Activated CD8-positive, alpha-beta T cell treated with anti-CD3 and anti-CD28 coated beads for 36 hours (primary cell): ENCODE measurements around the gene MYO18A. TPM values are rescaled to one million over a fixed set of nuclear protein-coding genes. Genes with fewer than 3 reads are reported as not detected.

Experiments used
- ATAC-seq: fragments of 200-7000 bp; cut with Tn5 transposase; one replicate; pipeline ENCODE4 v1.10.0; 2021; ENCODE audit warnings: mild to moderate bottlenecking, moderate library complexity
- CTCF ChIA-PET: fragments of 350-600 bp; sonication (Branson Sonifier 250); formaldehyde crosslinking; loops from one replicate; lab custom pipeline; 2021; ENCODE audit warnings: antibody characterized with exemption; lab: Charles Lee
- POLR2A ChIA-PET: fragments of 350-600 bp; sonication (Branson Sonifier 250); formaldehyde crosslinking; loops from one replicate; lab custom pipeline; 2021; ENCODE audit warnings: antibody characterized with exemption; lab: Charles Lee
- DNase-seq: peaks from one replicate; pipeline ENCODE4 v3.0.0-alpha.2; 2020
- H3K27ac Mint-ChIP-seq: one replicate; pipeline ENCODE4 v1.8.0; 2021; ENCODE audit warnings: mild to moderate bottlenecking, mixed read lengths
- H3K27me3 Mint-ChIP-seq: one replicate; pipeline ENCODE4 v1.8.0; 2021; ENCODE audit warnings: mixed read lengths
- H3K36me3 Mint-ChIP-seq: one replicate; pipeline ENCODE4 v1.8.0; 2021; ENCODE audit warnings: low read depth, mixed read lengths
- H3K4me1 Mint-ChIP-seq: one replicate; pipeline ENCODE4 v1.8.0; 2021; ENCODE audit warnings: low read depth, mixed read lengths
- H3K4me3 Mint-ChIP-seq: one replicate; pipeline ENCODE4 v1.8.0; 2021; ENCODE audit warnings: mild to moderate bottlenecking, moderate library complexity, mixed read lengths
- H3K9me3 Mint-ChIP-seq: one replicate; pipeline ENCODE4 v1.8.0; 2021; ENCODE audit warnings: mixed read lengths
- CTCF ChIP-seq: fragments of 200-600 bp; IDR thresholded peaks from one replicate; pipeline ENCODE4 v1.8.0; 2022; ENCODE audit warnings: antibody characterized with exemption, mild to moderate bottlenecking
- intact Hi-C: fragments of 100-400 bp; cut with micrococcal nuclease; formaldehyde crosslinking; loops from one replicate; pipeline ENCODE4 v1.10.0; 2022
- total RNA-seq, 2 experiments: library from RNA; stranded (reverse); gene quantifications; one replicate each; pipeline ENCODE4 v1.2.3, GENCODE V29; 2021

MYO18A gene
- total RNA-seq, 2 experiments from 2014 or later = 27.5 to 29.4 TPM

GRCh38 chr17:29066047-29066446, 114.2 kb downstream of the MYO18A start:
- ATAC-seq (no peak), DNase-seq (no peak)
- no peak overlapping the region for H3K27ac Mint-ChIP-seq
- CTCF ChIA-PET = interaction anchor here (0.9 to 1.3 kb wide), 2 partner anchors 51 to 100 kb away, joined by 4 to 5 read pairs; no protein-coding TSS in a partner anchor
- no peaks in the 10 kb centered on the region for H3K36me3 Mint-ChIP-seq
- POLR2A ChIA-PET = interaction anchor here (1.0 kb wide), 1 partner anchor 93 kb away, joined by 4 read pairs; no protein-coding TSS in a partner anchor
- no peak for TF ChIP-seq CTCF
- no peak overlapping the region for H3K4me3 Mint-ChIP-seq
- no peaks in the 10 kb centered on the region for H3K4me1 Mint-ChIP-seq
- no peaks in the 10 kb centered on the region for H3K27me3 Mint-ChIP-seq
- intact Hi-C loops = no loop called here
- no peaks in the 10 kb centered on the region for H3K9me3 Mint-ChIP-seq

- ATAC-seq (no peak), DNase-seq (no peak)
- Mint-ChIP-seq H3K4me1 (peaks cover 13% of the 10 kb centered on the region), H3K9me3 (no peaks in the 10 kb centered on the region), H3K27me3 (no peaks in the 10 kb centered on the region), H3K4me3 (no peak overlapping the region), H3K36me3 (no peaks in the 10 kb centered on the region), H3K27ac (no peak overlapping the region)
- ChIA-PET CTCF (interaction anchor here (0.7 to 2.4 kb wide), 2 partner anchors 51 to 99 kb away, joined by 3 to 8 read pairs; no protein-coding TSS in a partner anchor), POLR2A (interaction anchor here (0.7 kb wide), 1 partner anchor 339 kb away, joined by 3 read pairs; no protein-coding TSS in a partner anchor)
- TF ChIP-seq CTCF = no peak
- intact Hi-C loops = no loop called here
These were observed 116.2 kb downstream of the MYO18A start for GRCh38 chr17:29063992-29064391.

- intact Hi-C loops = no loop called here
- TF ChIP-seq CTCF = no peak
- ATAC-seq (no peak), DNase-seq (no peak)
- Mint-ChIP-seq H3K9me3 (no peaks in the 10 kb centered on the region), H3K36me3 (no peaks in the 10 kb centered on the region), H3K4me1 (peaks cover 13% of the 10 kb centered on the region), H3K27ac (no peak overlapping the region), H3K27me3 (no peaks in the 10 kb centered on the region), H3K4me3 (no peak overlapping the region)
- CTCF ChIA-PET = interaction anchor here (1.0 to 2.4 kb wide), 3 partner anchors 62 to 97 kb away, joined by 3 to 8 read pairs (median 4); no protein-coding TSS in a partner anchor
- POLR2A ChIA-PET = no interaction called here
These were observed 118.0 kb downstream of the MYO18A start for GRCh38 chr17:29062215-29062614.

GRCh38 chr17:29061036-29061435, 119.2 kb downstream of the MYO18A start:
- DNase-seq = no peak
- Mint-ChIP-seq H3K27me3 (no peaks in the 10 kb centered on the region), H3K4me1 (peaks cover 13% of the 10 kb centered on the region), H3K27ac (no peak overlapping the region), H3K4me3 (no peak overlapping the region), H3K36me3 (no peaks in the 10 kb centered on the region), H3K9me3 (no peaks in the 10 kb centered on the region)
- ATAC-seq = no peak
- ChIA-PET POLR2A (interaction anchor here (1.2 kb wide), 1 partner anchor 41 kb away, joined by 3 read pairs; no protein-coding TSS in a partner anchor), CTCF (interaction anchor here (1.2 kb wide), 1 partner anchor 95 kb away, joined by 3 read pairs; no protein-coding TSS in a partner anchor)
- intact Hi-C loops = no loop called here
- TF ChIP-seq CTCF = no peak

- no peaks in the 10 kb centered on the region for H3K27me3 Mint-ChIP-seq
- intact Hi-C loops = no loop called here
- no peaks in the 10 kb centered on the region for H3K36me3 Mint-ChIP-seq
- ChIA-PET POLR2A (interaction anchor here (1.2 kb wide), 1 partner anchor 41 kb away, joined by 3 read pairs; no protein-coding TSS in a partner anchor), CTCF (no interaction called here)
- H3K27ac Mint-ChIP-seq = no peak overlapping the region
- peak; percentile 16 for DNase-seq
- no peak for TF ChIP-seq CTCF
- H3K4me3 Mint-ChIP-seq = no peak overlapping the region
- H3K4me1 Mint-ChIP-seq = peaks cover 13% of the 10 kb centered on the region
- no peak for ATAC-seq
- H3K9me3 Mint-ChIP-seq = no peaks in the 10 kb centered on the region
These were observed 119.7 kb downstream of the MYO18A start for GRCh38 chr17:29060475-29060874.
